Cardiac muscle cell (in vitro differentiated cells and primary cell): ENCODE measurements around the gene ATXN7. TPM values are rescaled to one million over a fixed set of nuclear protein-coding genes. Genes with fewer than 3 reads are reported as not detected.

Experiments
- DNase-seq, 2 donors: peaks; one replicate each; pipeline versions ENCODE4 v3.0.0 to v3.0.0-alpha.2; 2010 to 2017; ENCODE audit warnings: low read depth in 1 of 2, low spot score in 1 of 2
- H3K27ac ChIP-seq: fragments of 200-600 bp; sonication (generic); 2 replicates; pipeline ENCODE4 v1.5.1; 2016
- H3K27me3 ChIP-seq: fragments of 200-600 bp; sonication (generic); 2 replicates; pipeline ENCODE4 v1.6.0; 2016; ENCODE audit warnings: control low read depth
- H3K36me3 ChIP-seq: fragments of 200-600 bp; sonication (generic); 2 replicates; pipeline ENCODE4 v1.5.1; 2016; ENCODE audit warnings: control low read depth
- H3K4me1 ChIP-seq: fragments of 200-600 bp; sonication (generic); 2 replicates; pipeline ENCODE4 v1.8.1; 2017; ENCODE audit warnings: low read depth, mild to moderate bottlenecking, mixed run types
- H3K4me3 ChIP-seq: fragments of 200-600 bp; sonication (generic); 2 replicates; pipeline ENCODE4 v1.5.1; 2016; ENCODE audit warnings: mild to moderate bottlenecking
- H3K9me3 ChIP-seq: fragments of 200-600 bp; sonication (generic); 2 replicates; pipeline ENCODE4 v1.5.1; 2017; ENCODE audit warnings: low read depth, mild to moderate bottlenecking, control low read depth
- CTCF ChIP-seq: IDR thresholded peaks from 2 replicates; pipeline ENCODE4 v1.5.1; 2012; ENCODE audit warnings: low read depth, mild to moderate bottlenecking, low read length
- polyA plus RNA-seq: library from polyadenylated mRNA; unstranded; fragments of >200 nt; fragmentation: Nextera tagmentation; extraction: Ambion mirVana; gene quantifications from 2 replicates; pipeline ENCODE4 v1.2.1, GENCODE V29; 2016
- total RNA-seq: library from RNA; depleted of rRNA; stranded (reverse); fragments of >200 nt; gene quantifications from 2 replicates; pipeline ENCODE4 v1.2.3, GENCODE V29; 2016

ATXN7 gene
- total and polyA plus RNA-seq, 2 experiments from 2014 or later, result 8.2 to 8.3 TPM

- DNase-seq, result peak in 1 of 2 donors; percentile 4
- no peak for TF ChIP-seq CTCF
- Histone ChIP-seq H3K27me3 (peaks cover 3% of the 10 kb centered on the region), H3K36me3 (peaks cover 2% of the 10 kb centered on the region), H3K4me1 (peaks cover 11% of the 10 kb centered on the region), H3K9me3 (no peaks in the 10 kb centered on the region), H3K27ac (peak overlapping the region; percentile 98), H3K4me3 (peak overlapping the region; percentile 68)
Measured at GRCh38 chr3:63911509-63911872, 47.8 kb downstream of the ATXN7 start.

GRCh38 chr3:63911873-63912767 is 48.5 kb downstream of the ATXN7 start, which contains the start of gene SCAANT1:
TSS of gene SCAANT1 (minus strand) at chr3:63912383.
- TF ChIP-seq CTCF, result no peak
- no peaks in the 10 kb centered on the region for H3K9me3 ChIP-seq
- peak; percentile 94 to 95 for DNase-seq
- peaks cover 3% of the 10 kb centered on the region for H3K27me3 ChIP-seq
- peaks cover 5% of the 10 kb centered on the region for H3K36me3 ChIP-seq
- peaks cover 11% of the 10 kb centered on the region for H3K4me1 ChIP-seq
- H3K4me3 ChIP-seq, result peak within 1 kb of the TSS; percentile 68
- peak within 1 kb of the TSS; percentile 98 for H3K27ac ChIP-seq

GRCh38 chr3:63912768-63913588 is 49.3 kb downstream of the ATXN7 start:
- peaks cover 3% of the 10 kb centered on the region for H3K27me3 ChIP-seq
- no peak for TF ChIP-seq CTCF
- DNase-seq, result peak; percentile 22 to 70
- peak overlapping the region; percentile 68 for H3K4me3 ChIP-seq
- peaks cover 11% of the 10 kb centered on the region for H3K4me1 ChIP-seq
- peak overlapping the region; percentile 98 for H3K27ac ChIP-seq
- H3K36me3 ChIP-seq, result peaks cover 5% of the 10 kb centered on the region
- H3K9me3 ChIP-seq, result no peaks in the 10 kb centered on the region

- Histone ChIP-seq H3K27me3 (peaks cover 3% of the 10 kb centered on the region), H3K9me3 (no peaks in the 10 kb centered on the region), H3K36me3 (peaks cover 5% of the 10 kb centered on the region), H3K27ac (no peak overlapping the region), H3K4me3 (no peak overlapping the region), H3K4me1 (peaks cover 3% of the 10 kb centered on the region)
- TF ChIP-seq CTCF, result peak; percentile 8
- peak in 1 of 2 donors; percentile 78 for DNase-seq
Measured at GRCh38 chr3:63914312-63914711, 50.6 kb downstream of the ATXN7 start.

GRCh38 chr3:63918321-63918720 is 54.7 kb downstream of the ATXN7 start:
- TF ChIP-seq CTCF, result no peak
- peak in 1 of 2 donors; percentile 32 for DNase-seq
- Histone ChIP-seq H3K27ac (no peak overlapping the region), H3K4me1 (no peaks in the 10 kb centered on the region), H3K9me3 (no peaks in the 10 kb centered on the region), H3K27me3 (peaks cover 3% of the 10 kb centered on the region), H3K36me3 (peaks cover 5% of the 10 kb centered on the region), H3K4me3 (no peak overlapping the region)
